Astrocyte (in vitro differentiated cells and primary cell): Measurements from ENCODE around the gene PTPRQ. TPM values are rescaled to one million over a fixed set of nuclear protein-coding genes. Genes with fewer than 3 reads are reported as not detected.

Source experiments
- DNase-seq: peaks from one replicate; pipeline ENCODE4 v3.0.0-alpha.2; 2010; ENCODE audit warnings: low read depth
- FAIRE-seq: peaks from 2 replicates; lab custom pipeline; 2011; peaks lifted over from hg19 to GRCh38; lab: Jason Lieb, UNC
- H2AFZ ChIP-seq: 2 replicates; pipeline ENCODE4 v1.6.0; 2012; ENCODE audit warnings: low read depth, low read length, inconsistent platforms
- H3K27ac ChIP-seq: 2 replicates; pipeline ENCODE4 v1.5.1; 2011; ENCODE audit warnings: low read depth, low read length, inconsistent platforms
- H3K27me3 ChIP-seq: 2 replicates; pipeline ENCODE4 v1.6.0; 2011; ENCODE audit warnings: low read length, inconsistent platforms; ENCODE audit not compliant: insufficient read depth
- H3K36me3 ChIP-seq: 2 replicates; pipeline ENCODE4 v1.5.1; 2011; ENCODE audit warnings: low read length, inconsistent platforms; ENCODE audit not compliant: insufficient read depth
- H3K4me1 ChIP-seq: 2 replicates; pipeline ENCODE4 v1.5.1; 2011; ENCODE audit warnings: low read length, inconsistent platforms; ENCODE audit not compliant: insufficient read depth
- H3K4me2 ChIP-seq: 2 replicates; pipeline ENCODE4 v1.6.0; 2012; ENCODE audit warnings: low read length, inconsistent platforms
- H3K4me3 ChIP-seq: 2 replicates; pipeline ENCODE4 v1.5.1; 2011; ENCODE audit warnings: low read depth, mild to moderate bottlenecking, low read length, inconsistent platforms; ENCODE audit not compliant: insufficient read depth
- H3K79me2 ChIP-seq: 2 replicates; pipeline ENCODE4 v1.6.0; 2012; ENCODE audit warnings: mild to moderate bottlenecking, low read length, inconsistent platforms; ENCODE audit not compliant: insufficient read depth
- H3K9ac ChIP-seq: 2 replicates; pipeline ENCODE4 v1.6.0; 2012; ENCODE audit warnings: mild to moderate bottlenecking, low read length, inconsistent platforms
- H3K9me3 ChIP-seq: 2 replicates; pipeline ENCODE4 v1.5.1; 2012; ENCODE audit warnings: low read depth, mild to moderate bottlenecking, low read length, inconsistent platforms; ENCODE audit not compliant: insufficient read depth
- H4K20me1 ChIP-seq: 2 replicates; pipeline ENCODE4 v1.6.0; 2012; ENCODE audit warnings: low read length, inconsistent platforms; ENCODE audit not compliant: insufficient read depth
- H3K27ac Mint-ChIP-seq: one replicate; pipeline ENCODE4 v1.8.0; 2021; ENCODE audit warnings: mild to moderate bottlenecking, mixed read lengths; ENCODE audit not compliant: unreplicated experiment
- H3K27me3 Mint-ChIP-seq: one replicate; pipeline ENCODE4 v1.8.0; 2021; ENCODE audit warnings: low read depth, mixed read lengths; ENCODE audit not compliant: unreplicated experiment
- H3K36me3 Mint-ChIP-seq: one replicate; pipeline ENCODE4 v1.8.0; 2021; ENCODE audit warnings: low read depth, mixed read lengths; ENCODE audit not compliant: unreplicated experiment
- H3K4me1 Mint-ChIP-seq: one replicate; pipeline ENCODE4 v1.8.0; 2021; ENCODE audit warnings: low read depth, mixed read lengths; ENCODE audit not compliant: unreplicated experiment
- H3K4me3 Mint-ChIP-seq: one replicate; pipeline ENCODE4 v1.8.0; 2021; ENCODE audit warnings: mild to moderate bottlenecking, moderate library complexity, mixed read lengths; ENCODE audit not compliant: unreplicated experiment
- H3K9me3 Mint-ChIP-seq: one replicate; pipeline ENCODE4 v1.8.0; 2021; ENCODE audit warnings: mild to moderate bottlenecking, mixed read lengths; ENCODE audit not compliant: unreplicated experiment
- EZH2 ChIP-seq: IDR thresholded peaks from 2 replicates; pipeline ENCODE4 v1.6.1; 2012; ENCODE audit warnings: mild to moderate bottlenecking, low read length, inconsistent platforms; ENCODE audit not compliant: insufficient read depth
- total RNA-seq: library from RNA; stranded (reverse); gene quantifications from 2 replicates; pipeline ENCODE4 v1.2.1, GENCODE V29; 2021
- TF ChIP-seq, protein P1 (sequence below): IDR thresholded peaks from 2 replicates; pipeline ENCODE4 v1.5.1; 2011; ENCODE audit warnings: low read depth, mild to moderate bottlenecking, inconsistent platforms, low read length, moderate library complexity; ENCODE audit not compliant: insufficient read depth

Gene PTPRQ
- total RNA-seq, 1 donor from 2014 or later: 0.18 TPM

DNA sequence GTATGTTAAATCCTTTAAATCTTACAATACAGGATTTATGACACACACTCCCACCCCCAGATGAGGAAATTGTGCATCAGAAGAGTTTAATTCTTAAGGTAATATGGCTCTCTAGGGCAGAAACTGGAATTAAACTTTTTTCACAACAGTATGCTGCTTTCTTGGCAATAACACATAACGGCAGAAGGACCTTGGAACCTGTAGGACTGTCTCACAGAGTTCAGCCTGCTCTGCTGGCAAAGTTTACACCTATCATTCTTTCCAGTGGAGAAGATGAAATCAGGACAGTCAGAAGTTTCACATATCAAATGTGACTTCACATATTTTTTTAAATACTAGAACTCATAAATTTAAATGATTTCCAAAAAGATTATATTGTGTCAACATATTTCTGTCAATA is 232.8 kb downstream of the PTPRQ start:
- Mint-ChIP-seq H3K36me3 (no peaks in the 10 kb centered on the region), H3K27ac (no peak overlapping the region), H3K4me3 (no peak overlapping the region), H3K4me1 (peaks cover under 1% of the 10 kb centered on the region), H3K27me3 (no peaks in the 10 kb centered on the region), H3K9me3 (no peaks in the 10 kb centered on the region)
- Histone ChIP-seq H3K27ac (no peak overlapping the region), H2AFZ (no peak overlapping the region), H3K36me3 (no peaks in the 10 kb centered on the region), H3K79me2 (no peaks in the 10 kb centered on the region), H3K4me2 (no peak overlapping the region), H3K4me1 (no peaks in the 10 kb centered on the region), H3K9ac (no peak overlapping the region), H3K4me3 (no peak overlapping the region), H4K20me1 (no peaks in the 10 kb centered on the region), H3K27me3 (no peaks in the 10 kb centered on the region), H3K9me3 (no peaks in the 10 kb centered on the region)
- TF ChIP-seq, protein P1, sequence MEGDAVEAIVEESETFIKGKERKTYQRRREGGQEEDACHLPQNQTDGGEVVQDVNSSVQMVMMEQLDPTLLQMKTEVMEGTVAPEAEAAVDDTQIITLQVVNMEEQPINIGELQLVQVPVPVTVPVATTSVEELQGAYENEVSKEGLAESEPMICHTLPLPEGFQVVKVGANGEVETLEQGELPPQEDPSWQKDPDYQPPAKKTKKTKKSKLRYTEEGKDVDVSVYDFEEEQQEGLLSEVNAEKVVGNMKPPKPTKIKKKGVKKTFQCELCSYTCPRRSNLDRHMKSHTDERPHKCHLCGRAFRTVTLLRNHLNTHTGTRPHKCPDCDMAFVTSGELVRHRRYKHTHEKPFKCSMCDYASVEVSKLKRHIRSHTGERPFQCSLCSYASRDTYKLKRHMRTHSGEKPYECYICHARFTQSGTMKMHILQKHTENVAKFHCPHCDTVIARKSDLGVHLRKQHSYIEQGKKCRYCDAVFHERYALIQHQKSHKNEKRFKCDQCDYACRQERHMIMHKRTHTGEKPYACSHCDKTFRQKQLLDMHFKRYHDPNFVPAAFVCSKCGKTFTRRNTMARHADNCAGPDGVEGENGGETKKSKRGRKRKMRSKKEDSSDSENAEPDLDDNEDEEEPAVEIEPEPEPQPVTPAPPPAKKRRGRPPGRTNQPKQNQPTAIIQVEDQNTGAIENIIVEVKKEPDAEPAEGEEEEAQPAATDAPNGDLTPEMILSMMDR: no peak
- TF ChIP-seq EZH2: no peak
- no peak for FAIRE-seq
- no peak for DNase-seq

DNA sequence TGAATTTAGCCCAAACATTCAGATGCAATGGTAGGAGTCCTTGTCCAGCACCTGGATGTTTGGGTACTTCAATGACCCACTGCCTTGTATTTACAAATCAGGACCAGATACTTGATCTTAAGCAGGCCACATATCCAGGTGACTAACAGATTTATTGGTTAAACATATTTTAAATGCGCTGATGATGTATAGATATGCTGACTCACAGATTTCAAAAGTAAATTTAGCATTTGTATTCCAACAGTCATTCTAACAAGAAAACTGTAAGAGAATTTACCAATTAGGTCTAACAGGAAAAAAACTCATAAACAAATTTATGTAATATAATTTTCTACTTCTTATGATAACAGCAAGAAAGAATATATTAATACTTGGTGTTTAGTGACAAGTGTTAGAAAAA is 234.0 kb downstream of the PTPRQ start:
- H3K27me3 ChIP-seq: no peaks in the 10 kb centered on the region
- H3K4me2 ChIP-seq: no peak overlapping the region
- H3K36me3 ChIP-seq: no peaks in the 10 kb centered on the region
- no peak overlapping the region for H3K27ac Mint-ChIP-seq
- TF ChIP-seq, protein P1: no peak
- TF ChIP-seq EZH2: no peak
- no peaks in the 10 kb centered on the region for H3K9me3 Mint-ChIP-seq
- no peaks in the 10 kb centered on the region for H3K4me1 ChIP-seq
- no peaks in the 10 kb centered on the region for H3K27me3 Mint-ChIP-seq
- H3K9me3 ChIP-seq: no peaks in the 10 kb centered on the region
- H3K4me3 Mint-ChIP-seq: no peak overlapping the region
- no peaks in the 10 kb centered on the region for H3K79me2 ChIP-seq
- H3K4me1 Mint-ChIP-seq: no peaks in the 10 kb centered on the region
- H3K36me3 Mint-ChIP-seq: no peaks in the 10 kb centered on the region
- DNase-seq (no peak), FAIRE-seq (no peak)
- no peak overlapping the region for H2AFZ ChIP-seq
- no peak overlapping the region for H3K9ac ChIP-seq
- H3K27ac ChIP-seq: no peak overlapping the region
- H3K4me3 ChIP-seq: no peak overlapping the region
- H4K20me1 ChIP-seq: no peaks in the 10 kb centered on the region

DNA sequence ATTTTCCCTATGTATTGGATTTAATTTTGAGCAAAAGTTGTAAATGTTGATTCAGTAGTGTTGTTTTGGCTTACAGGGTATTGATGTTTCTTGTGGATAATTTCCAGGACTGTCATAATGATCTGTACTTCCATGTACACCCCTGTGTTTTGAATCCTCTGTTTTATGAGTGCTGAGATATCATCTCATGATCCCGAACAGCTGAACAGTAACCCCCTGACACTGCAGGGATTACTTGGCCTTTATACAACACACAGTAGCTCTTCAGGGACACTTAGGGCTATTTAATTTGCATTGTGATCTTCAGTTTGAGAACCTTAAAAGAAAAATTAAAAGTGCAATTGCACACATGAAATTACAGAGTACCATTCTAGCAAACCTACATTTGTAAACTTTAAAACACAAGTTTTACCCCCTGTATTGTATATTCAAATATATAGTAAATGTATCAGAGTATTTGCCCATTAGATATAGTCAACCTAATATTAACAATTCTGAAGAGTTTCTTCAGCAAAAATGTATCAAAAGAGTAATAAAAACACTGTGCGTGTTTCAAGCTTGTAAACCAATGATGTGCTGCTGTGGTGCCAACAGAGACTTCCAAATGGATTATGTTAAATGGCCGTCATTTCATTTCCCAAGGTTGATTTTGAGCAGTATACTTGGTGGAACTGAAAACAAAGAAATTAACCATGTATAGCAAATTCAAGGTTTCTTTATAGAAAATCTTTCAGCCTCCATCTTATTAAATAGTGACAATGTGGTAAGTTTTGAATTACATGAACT is 235.5 kb downstream of the PTPRQ start:
- no peak overlapping the region for H3K4me2 ChIP-seq
- H3K4me1 ChIP-seq: no peaks in the 10 kb centered on the region
- Mint-ChIP-seq H3K4me3 (no peak overlapping the region), H3K4me1 (peaks cover 3% of the 10 kb centered on the region), H3K27ac (no peak overlapping the region), H3K9me3 (no peaks in the 10 kb centered on the region), H3K36me3 (no peaks in the 10 kb centered on the region), H3K27me3 (no peaks in the 10 kb centered on the region)
- DNase-seq (no peak), FAIRE-seq (no peak)
- no peak overlapping the region for H3K27ac ChIP-seq
- TF ChIP-seq, protein P1: no peak
- no peak for TF ChIP-seq EZH2
- H3K27me3 ChIP-seq: no peaks in the 10 kb centered on the region
- no peak overlapping the region for H2AFZ ChIP-seq
- no peaks in the 10 kb centered on the region for H3K79me2 ChIP-seq
- no peaks in the 10 kb centered on the region for H3K36me3 ChIP-seq
- H3K4me3 ChIP-seq: no peak overlapping the region
- no peak overlapping the region for H3K9ac ChIP-seq
- no peaks in the 10 kb centered on the region for H4K20me1 ChIP-seq
- H3K9me3 ChIP-seq: no peaks in the 10 kb centered on the region
